Bronchial epithelial cell (primary cell): ENCODE data around the gene ANKS1A. TPM values are rescaled to one million over a fixed set of nuclear protein-coding genes. Genes with fewer than 3 reads are reported as not detected.

Experiments used
- DNase-seq: peaks from one replicate; pipeline ENCODE4 v3.0.0-alpha.2; 2010; ENCODE audit warnings: low read depth
- FAIRE-seq: peaks from 2 replicates; lab custom pipeline; 2011; peaks lifted over from hg19 to GRCh38; lab: Jason Lieb, UNC
- H3K27me3 ChIP-seq: 2 replicates; pipeline ENCODE4 v1.5.1; 2011; ENCODE audit warnings: low read length; ENCODE audit not compliant: control insufficient read depth, insufficient read depth
- H3K36me3 ChIP-seq: 2 replicates; pipeline ENCODE4 v1.5.1; 2011; ENCODE audit warnings: low read length; ENCODE audit not compliant: control insufficient read depth, insufficient read depth
- H3K4me3 ChIP-seq: 2 replicates; pipeline ENCODE4 v1.5.1; 2011; ENCODE audit warnings: mild to moderate bottlenecking, low read depth, low read length, control low read depth
- total RNA-seq: library from RNA; depleted of rRNA; stranded (reverse); fragments of >200 nt; gene quantifications from 2 replicates; pipeline ENCODE4 v1.2.1, GENCODE V29; 2014
- TF ChIP-seq, protein P1 (sequence below): IDR thresholded peaks from 2 replicates; pipeline ENCODE4 v1.5.1; 2011; ENCODE audit warnings: mild to moderate bottlenecking, moderate library complexity, low read length, control low read depth, inconsistent platforms; ENCODE audit not compliant: insufficient read depth, severe bottlenecking

Gene ANKS1A
- total RNA-seq, 1 donor from 2014 or later, result 9.5 TPM

DNA sequence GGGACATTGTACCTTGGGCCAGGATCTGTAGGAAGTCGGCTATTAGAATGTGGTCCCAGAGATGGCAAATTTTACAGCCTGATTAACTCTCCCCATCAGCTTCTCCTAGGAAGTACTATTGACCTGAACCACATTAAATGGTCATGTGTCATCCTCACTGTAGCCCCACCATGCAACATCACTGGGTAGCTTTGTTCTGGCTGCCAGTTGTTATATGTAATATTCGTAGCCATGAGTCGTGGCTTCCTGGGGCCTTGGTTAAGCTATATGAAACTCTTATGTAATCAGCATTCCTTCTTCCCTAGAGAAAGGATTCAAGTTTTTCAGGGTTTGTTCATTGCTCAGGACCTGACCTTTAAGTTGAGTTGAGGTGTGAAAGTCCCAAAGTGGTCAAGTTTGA is 125.7 kb downstream of the ANKS1A start:
- TF ChIP-seq, protein P1, sequence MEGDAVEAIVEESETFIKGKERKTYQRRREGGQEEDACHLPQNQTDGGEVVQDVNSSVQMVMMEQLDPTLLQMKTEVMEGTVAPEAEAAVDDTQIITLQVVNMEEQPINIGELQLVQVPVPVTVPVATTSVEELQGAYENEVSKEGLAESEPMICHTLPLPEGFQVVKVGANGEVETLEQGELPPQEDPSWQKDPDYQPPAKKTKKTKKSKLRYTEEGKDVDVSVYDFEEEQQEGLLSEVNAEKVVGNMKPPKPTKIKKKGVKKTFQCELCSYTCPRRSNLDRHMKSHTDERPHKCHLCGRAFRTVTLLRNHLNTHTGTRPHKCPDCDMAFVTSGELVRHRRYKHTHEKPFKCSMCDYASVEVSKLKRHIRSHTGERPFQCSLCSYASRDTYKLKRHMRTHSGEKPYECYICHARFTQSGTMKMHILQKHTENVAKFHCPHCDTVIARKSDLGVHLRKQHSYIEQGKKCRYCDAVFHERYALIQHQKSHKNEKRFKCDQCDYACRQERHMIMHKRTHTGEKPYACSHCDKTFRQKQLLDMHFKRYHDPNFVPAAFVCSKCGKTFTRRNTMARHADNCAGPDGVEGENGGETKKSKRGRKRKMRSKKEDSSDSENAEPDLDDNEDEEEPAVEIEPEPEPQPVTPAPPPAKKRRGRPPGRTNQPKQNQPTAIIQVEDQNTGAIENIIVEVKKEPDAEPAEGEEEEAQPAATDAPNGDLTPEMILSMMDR, result no peak
- FAIRE-seq, result no peak
- H3K36me3 ChIP-seq, result peaks cover 5% of the 10 kb centered on the region
- no peaks in the 10 kb centered on the region for H3K27me3 ChIP-seq
- DNase-seq, result peak; percentile 73
- H3K4me3 ChIP-seq, result no peak overlapping the region

DNA sequence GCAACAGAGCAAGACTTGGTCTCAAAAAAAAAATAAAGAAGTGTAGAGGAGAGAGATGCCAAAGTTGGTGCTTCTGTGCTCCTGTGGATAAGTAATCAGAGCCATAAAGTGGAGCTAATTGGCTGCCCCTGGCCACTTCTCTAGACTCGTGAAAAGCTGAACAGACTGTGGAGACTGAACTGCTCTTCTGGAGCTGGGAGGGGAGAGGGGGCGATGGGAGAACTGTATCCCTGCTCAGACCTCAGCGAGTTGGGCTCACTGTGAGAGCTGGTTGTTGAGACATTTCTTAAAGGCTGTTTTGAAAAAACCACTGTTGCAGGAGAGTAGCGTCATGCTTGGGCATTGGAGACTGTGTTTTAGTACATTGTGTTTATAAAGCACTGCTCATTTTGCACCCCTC is 126.4 kb downstream of the ANKS1A start:
- no peak for DNase-seq
- H3K27me3 ChIP-seq, result no peaks in the 10 kb centered on the region
- H3K4me3 ChIP-seq, result no peak overlapping the region
- no peak for FAIRE-seq
- H3K36me3 ChIP-seq, result peaks cover 5% of the 10 kb centered on the region
- TF ChIP-seq, protein P1, result no peak

DNA sequence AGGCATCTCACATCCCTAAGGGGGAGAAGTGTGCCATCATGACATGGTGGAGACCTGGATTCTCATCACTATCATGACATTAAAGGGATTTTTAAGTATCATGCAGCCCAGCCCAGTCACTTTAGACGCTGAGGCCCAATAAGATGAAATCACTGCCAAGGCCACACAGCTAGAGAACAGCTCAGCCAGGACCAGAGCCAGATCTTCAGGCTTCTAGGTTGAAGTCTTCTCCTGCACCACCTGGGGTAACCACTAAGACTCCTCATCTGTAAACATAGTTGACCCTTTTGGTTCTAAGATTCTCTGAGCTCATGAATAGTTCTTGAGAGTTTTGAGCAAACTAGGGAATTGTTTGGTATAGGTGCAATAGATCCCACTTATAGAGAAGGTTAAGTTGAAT is 126.9 kb downstream of the ANKS1A start:
- FAIRE-seq, result no peak

DNA sequence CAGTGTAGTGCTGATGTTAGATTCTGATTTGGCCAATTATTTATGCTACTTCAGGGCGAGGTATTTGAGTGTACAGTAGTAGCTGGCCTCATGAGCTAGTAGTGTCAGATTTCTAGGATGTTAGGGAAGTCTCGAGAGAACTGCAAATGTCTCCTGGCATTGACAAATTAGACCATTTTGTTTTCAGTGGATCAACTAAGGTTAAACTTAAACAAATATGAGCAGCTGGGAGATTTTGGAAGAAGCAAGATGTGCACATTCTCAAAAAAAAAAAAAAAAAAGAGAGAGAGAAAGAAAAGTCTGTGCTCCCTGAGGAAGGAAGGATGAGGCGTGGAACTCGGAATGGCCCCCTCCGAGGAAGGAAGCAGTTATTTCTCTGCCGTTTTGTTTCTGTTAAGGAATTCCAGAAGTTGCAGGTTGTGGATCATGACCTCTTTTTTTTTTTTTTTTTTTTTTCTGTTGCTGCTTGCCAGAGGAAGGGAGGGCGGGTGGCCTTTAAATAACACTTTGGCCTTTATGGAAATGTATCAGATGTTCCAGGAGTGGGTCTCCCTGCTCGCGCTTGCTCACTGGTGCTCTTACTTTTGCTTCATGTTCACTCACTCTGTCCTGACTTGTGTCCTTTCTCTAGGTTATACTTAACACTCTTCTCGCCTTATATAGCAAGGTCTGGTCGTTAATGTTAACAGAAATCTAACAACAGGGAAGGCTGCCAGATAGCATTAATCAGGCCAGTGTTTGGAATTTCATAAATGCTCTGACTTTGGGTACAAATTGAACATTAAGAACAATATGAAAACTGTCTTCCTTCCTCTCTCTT is 127.7 kb downstream of the ANKS1A start:
- no peak for FAIRE-seq
- H3K4me3 ChIP-seq, result no peak overlapping the region
- TF ChIP-seq, protein P1, result no peak
- no peaks in the 10 kb centered on the region for H3K27me3 ChIP-seq
- H3K36me3 ChIP-seq, result peaks cover 5% of the 10 kb centered on the region
- no peak for DNase-seq

More for the DNA sequence above, 126.9 kb downstream of the ANKS1A start:
- peaks cover 5% of the 10 kb centered on the region for H3K36me3 ChIP-seq
- H3K27me3 ChIP-seq, result no peaks in the 10 kb centered on the region
- TF ChIP-seq, protein P1, result no peak
- DNase-seq, result no peak
- H3K4me3 ChIP-seq, result no peak overlapping the region

DNA sequence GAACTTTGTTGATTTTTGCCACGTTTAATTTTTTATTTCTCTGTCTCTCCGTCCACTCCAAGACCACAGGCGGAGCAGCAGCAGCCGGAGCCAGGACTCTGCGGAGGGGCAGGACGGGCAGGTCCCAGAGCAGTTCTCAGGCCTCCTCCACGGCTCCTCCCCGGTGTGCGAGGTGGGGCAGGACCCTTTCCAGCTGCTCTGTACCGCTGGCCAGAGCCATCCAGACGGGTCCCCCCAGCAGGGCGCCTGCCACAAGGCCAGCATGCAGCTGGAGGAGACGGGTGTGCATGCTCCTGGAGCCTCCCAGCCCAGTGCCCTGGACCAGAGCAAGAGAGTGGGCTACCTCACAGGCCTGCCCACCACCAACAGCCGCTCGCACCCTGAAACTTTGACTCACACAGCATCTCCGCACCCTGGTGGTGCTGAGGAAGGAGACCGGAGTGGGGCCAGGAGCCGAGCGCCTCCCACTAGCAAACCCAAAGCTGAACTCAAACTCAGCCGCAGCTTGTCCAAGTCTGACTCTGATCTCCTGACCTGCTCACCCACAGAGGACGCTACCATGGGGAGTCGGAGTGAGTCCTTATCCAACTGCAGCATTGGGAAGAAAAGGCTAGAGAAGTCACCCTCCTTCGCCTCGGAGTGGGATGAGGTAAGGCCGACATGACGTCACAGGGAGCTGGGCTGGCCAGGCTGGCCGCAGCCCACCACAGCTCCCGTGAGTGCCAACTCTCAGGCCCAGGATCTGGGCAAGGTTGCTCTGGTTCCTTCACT is 128.5 kb downstream of the ANKS1A start:
- no peaks in the 10 kb centered on the region for H3K27me3 ChIP-seq
- DNase-seq (no peak), FAIRE-seq (no peak)
- TF ChIP-seq, protein P1, result no peak
- no peak overlapping the region for H3K4me3 ChIP-seq
- H3K36me3 ChIP-seq, result peaks cover 5% of the 10 kb centered on the region
